ENCODE measurements around the gene FILIP1. TPM values are rescaled to one million over a fixed set of nuclear protein-coding genes. Genes with fewer than 3 reads are reported as not detected.
A peak's percentile ranks its signal among the peaks of the same experiment; 100 is the strongest.

FILIP1 gene
- total RNA-seq, 2 donors from 2014 or later, result 0.07 to 0.08 TPM

DNA sequence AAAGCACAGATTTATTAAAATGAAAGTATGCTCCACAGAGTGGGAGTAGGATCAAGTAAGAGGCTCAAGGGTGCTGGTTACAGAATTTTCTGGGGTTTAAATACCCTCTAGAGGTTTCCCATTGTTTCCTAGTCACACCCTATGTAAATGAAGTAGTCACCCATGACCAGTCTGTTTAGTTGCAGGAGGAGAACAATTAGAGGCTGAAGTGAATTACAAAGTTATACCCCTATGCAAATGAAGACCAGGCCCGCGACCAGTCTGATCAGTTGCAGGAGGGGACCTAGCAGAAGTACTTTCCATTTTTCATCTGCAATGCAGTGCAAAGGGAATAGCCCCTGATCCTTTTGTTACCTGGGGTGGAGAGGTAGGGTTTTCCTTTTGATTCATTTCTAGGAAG lies 11.8 kb upstream of the FILIP1 start:
- no peaks in the 10 kb centered on the region for H3K36me3 Mint-ChIP-seq (ENCODE audit: low read depth)
- H3K4me3 Mint-ChIP-seq, result no peak overlapping the region
- H3K27ac Mint-ChIP-seq, result no peak overlapping the region
- ATAC-seq (no peak), DNase-seq (no peak)
- no peaks in the 10 kb centered on the region for H3K4me1 Mint-ChIP-seq
- H3K27me3 Mint-ChIP-seq, result no peaks in the 10 kb centered on the region
- no peaks in the 10 kb centered on the region for H3K9me3 ChIP-seq (ENCODE audit: control insufficient read depth, low read length, poor library complexity, severe bottlenecking)

DNA sequence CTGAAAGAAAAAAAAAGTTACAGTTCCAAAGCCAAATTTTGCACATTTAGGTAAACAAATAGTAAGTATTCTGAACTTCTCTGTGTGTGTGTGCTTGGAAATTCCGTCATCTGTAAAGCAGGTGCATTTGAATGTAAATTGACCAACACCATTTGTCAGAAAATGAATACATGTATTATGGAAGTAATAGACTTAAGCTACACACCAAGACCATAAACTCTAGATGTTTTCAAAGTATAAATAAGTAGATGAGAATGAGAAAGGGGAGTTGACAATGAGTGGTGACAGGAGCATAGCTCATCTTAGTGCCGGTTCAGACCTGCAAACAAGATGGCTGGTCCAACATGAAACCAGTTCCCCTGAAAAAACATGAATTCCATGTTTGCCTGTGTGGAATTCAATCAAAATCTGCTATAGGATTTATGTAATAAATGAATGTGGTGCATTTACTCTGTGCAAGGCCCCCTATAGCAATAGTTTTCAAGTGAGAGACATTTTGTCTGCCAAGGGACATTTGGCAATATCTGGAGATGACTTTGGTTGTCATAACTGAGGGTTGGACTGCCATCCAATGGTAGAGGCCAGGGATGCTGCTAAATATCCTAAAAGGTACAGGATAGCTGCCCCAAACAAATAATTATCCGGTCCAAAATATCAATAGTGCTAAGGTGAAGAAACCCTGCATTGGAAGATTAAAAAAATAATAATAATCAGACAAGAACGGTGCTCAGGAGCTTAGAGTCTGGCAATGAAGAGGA lies 11.0 kb upstream of the FILIP1 start:
- H3K4me3 Mint-ChIP-seq, result no peak overlapping the region
- H3K27ac Mint-ChIP-seq, result no peak overlapping the region
- ATAC-seq, result no peak

GRCh38 chr6:75503291-75503690 lies 9.7 kb upstream of the FILIP1 start:
- Mint-ChIP-seq H3K27me3 (no peaks in the 10 kb centered on the region), H3K27ac (no peak overlapping the region), H3K36me3 (ENCODE audit: low read depth) (no peaks in the 10 kb centered on the region), H3K4me3 (no peak overlapping the region), H3K4me1 (no peaks in the 10 kb centered on the region)
- ATAC-seq (no peak), DNase-seq (no peak)
- no peaks in the 10 kb centered on the region for H3K9me3 ChIP-seq (ENCODE audit: control insufficient read depth, low read length, poor library complexity, severe bottlenecking)

More for the DNA sequence above, 11.0 kb upstream of the FILIP1 start:
- no peak for DNase-seq
- no peaks in the 10 kb centered on the region for H3K4me1 Mint-ChIP-seq
- H3K36me3 Mint-ChIP-seq (ENCODE audit: low read depth), result no peaks in the 10 kb centered on the region
- no peaks in the 10 kb centered on the region for H3K9me3 ChIP-seq (ENCODE audit: control insufficient read depth, low read length, poor library complexity, severe bottlenecking)
- H3K27me3 Mint-ChIP-seq, result no peaks in the 10 kb centered on the region

- DNase-seq (no peak), ATAC-seq (no peak)
- Mint-ChIP-seq H3K27me3 (no peaks in the 10 kb centered on the region), H3K36me3 (ENCODE audit: low read depth) (no peaks in the 10 kb centered on the region), H3K4me1 (no peaks in the 10 kb centered on the region), H3K4me3 (no peak overlapping the region), H3K27ac (no peak overlapping the region)
- no peaks in the 10 kb centered on the region for H3K9me3 ChIP-seq (ENCODE audit: control insufficient read depth, low read length, poor library complexity, severe bottlenecking)
Measured at GRCh38 chr6:75502884-75503283, 9.3 kb upstream of the FILIP1 start.

- no peak overlapping the region for H3K4me3 Mint-ChIP-seq
- H3K9me3 ChIP-seq (ENCODE audit: control insufficient read depth, low read length, poor library complexity, severe bottlenecking), result no peaks in the 10 kb centered on the region
- ATAC-seq, result no peak
- no peaks in the 10 kb centered on the region for H3K36me3 Mint-ChIP-seq (ENCODE audit: low read depth)
- no peaks in the 10 kb centered on the region for H3K27me3 Mint-ChIP-seq
- no peaks in the 10 kb centered on the region for H3K4me1 Mint-ChIP-seq
- no peak overlapping the region for H3K27ac Mint-ChIP-seq
- no peak for DNase-seq
Measured at GRCh38 chr6:75501756-75502155, 8.2 kb upstream of the FILIP1 start.

GRCh38 chr6:75499640-75500039 lies 6.0 kb upstream of the FILIP1 start:
- Mint-ChIP-seq H3K36me3 (ENCODE audit: low read depth) (no peaks in the 10 kb centered on the region), H3K4me1 (peaks cover 5% of the 10 kb centered on the region), H3K4me3 (no peak overlapping the region), H3K27ac (no peak overlapping the region), H3K27me3 (peaks cover 13% of the 10 kb centered on the region)
- DNase-seq (no peak), ATAC-seq (no peak)
- no peaks in the 10 kb centered on the region for H3K9me3 ChIP-seq (ENCODE audit: control insufficient read depth, low read length, poor library complexity, severe bottlenecking)

GRCh38 chr6:75498862-75499261 lies 5.3 kb upstream of the FILIP1 start:
- no peaks in the 10 kb centered on the region for H3K9me3 ChIP-seq (ENCODE audit: control insufficient read depth, low read length, poor library complexity, severe bottlenecking)
- Mint-ChIP-seq H3K4me1 (peaks cover 7% of the 10 kb centered on the region), H3K27ac (no peak overlapping the region), H3K4me3 (no peak overlapping the region), H3K36me3 (ENCODE audit: low read depth) (no peaks in the 10 kb centered on the region), H3K27me3 (peaks cover 21% of the 10 kb centered on the region)
- ATAC-seq, result no peak
- DNase-seq, result no peak

GRCh38 chr6:75497994-75498393 lies 4.4 kb upstream of the FILIP1 start:
- Mint-ChIP-seq H3K36me3 (ENCODE audit: low read depth) (no peaks in the 10 kb centered on the region), H3K4me1 (peaks cover 7% of the 10 kb centered on the region), H3K4me3 (no peak overlapping the region), H3K27ac (no peak overlapping the region), H3K27me3 (peaks cover 30% of the 10 kb centered on the region)
- no peaks in the 10 kb centered on the region for H3K9me3 ChIP-seq (ENCODE audit: control insufficient read depth, low read length, poor library complexity, severe bottlenecking)
- ATAC-seq (no peak), DNase-seq (no peak)

DNA sequence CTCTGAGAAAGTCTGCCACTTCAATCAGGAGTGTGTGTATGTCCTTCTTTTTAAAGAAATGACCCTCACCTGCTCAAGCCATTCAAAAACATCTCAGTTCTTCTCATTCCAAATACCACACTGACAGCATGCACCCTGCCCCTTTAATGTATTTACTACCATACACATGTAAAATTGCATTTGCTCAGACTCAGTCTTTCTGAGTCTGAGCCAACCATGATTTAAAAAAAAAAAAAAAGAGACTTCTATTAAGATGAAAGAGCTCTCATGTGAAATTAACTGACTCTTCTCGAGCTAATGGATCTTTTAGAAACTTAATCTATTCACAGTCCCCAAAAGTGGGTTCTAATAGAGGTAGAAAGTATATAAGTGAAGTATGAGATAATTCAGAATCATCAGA lies 1.4 kb upstream of the FILIP1 start:
- Mint-ChIP-seq H3K27ac (peak overlapping the region; percentile 27), H3K36me3 (ENCODE audit: low read depth) (no peaks in the 10 kb centered on the region), H3K4me3 (no peak overlapping the region), H3K4me1 (peaks cover 7% of the 10 kb centered on the region), H3K27me3 (peaks cover 50% of the 10 kb centered on the region)
- no peak for ATAC-seq
- no peak for DNase-seq
- no peaks in the 10 kb centered on the region for H3K9me3 ChIP-seq (ENCODE audit: control insufficient read depth, low read length, poor library complexity, severe bottlenecking)

- ATAC-seq, result no peak
- Mint-ChIP-seq H3K27ac (no peak overlapping the region), H3K36me3 (ENCODE audit: low read depth) (no peaks in the 10 kb centered on the region), H3K27me3 (peaks cover 50% of the 10 kb centered on the region), H3K4me1 (peaks cover 7% of the 10 kb centered on the region), H3K4me3 (no peak overlapping the region)
- H3K9me3 ChIP-seq (ENCODE audit: control insufficient read depth, low read length, poor library complexity, severe bottlenecking), result no peaks in the 10 kb centered on the region
- DNase-seq, result no peak
Measured at GRCh38 chr6:75494290-75494689, 690 bp upstream of the FILIP1 start.

DNA sequence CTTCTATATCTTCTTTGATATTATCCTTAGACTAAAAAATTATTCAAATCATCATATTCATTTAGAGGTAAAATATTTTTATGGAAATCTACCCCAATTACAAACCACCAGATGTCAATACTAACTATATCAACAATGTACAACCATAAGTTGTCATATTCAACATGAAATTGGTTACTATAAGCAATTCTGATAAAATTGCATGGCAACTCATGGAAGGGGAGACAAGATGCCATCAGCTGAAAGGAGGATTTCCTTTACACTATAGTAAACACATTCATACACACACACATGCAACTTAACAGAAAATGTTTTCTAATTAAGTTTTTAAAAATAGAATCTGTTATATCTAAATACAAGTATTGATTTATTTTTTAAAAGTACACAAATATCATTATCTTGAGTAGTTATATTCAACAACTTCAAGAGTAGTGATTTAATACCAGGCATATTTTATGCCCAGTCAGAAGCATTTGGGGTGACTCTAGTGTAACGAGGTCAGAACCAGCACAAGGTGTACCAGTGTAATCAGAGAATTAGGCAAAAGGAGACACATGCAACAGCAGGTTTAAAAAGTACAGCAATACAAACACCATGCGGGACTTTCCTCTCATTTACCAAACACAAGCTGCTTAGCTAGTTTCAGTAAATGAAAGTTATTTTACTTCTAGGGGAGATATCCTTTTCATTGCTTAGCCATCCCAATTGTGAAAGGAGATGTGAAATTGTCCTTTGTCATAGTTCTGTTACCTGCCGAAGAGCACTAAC lies 1.0 kb downstream of the FILIP1 start:
- H3K36me3 Mint-ChIP-seq (ENCODE audit: low read depth), result no peaks in the 10 kb centered on the region
- ATAC-seq, result no peak
- peaks cover 7% of the 10 kb centered on the region for H3K4me1 Mint-ChIP-seq
- no peak for DNase-seq
- H3K27ac Mint-ChIP-seq, result no peak overlapping the region
- H3K9me3 ChIP-seq (ENCODE audit: control insufficient read depth, low read length, poor library complexity, severe bottlenecking), result no peaks in the 10 kb centered on the region
- no peak overlapping the region for H3K4me3 Mint-ChIP-seq
- peaks cover 66% of the 10 kb centered on the region for H3K27me3 Mint-ChIP-seq

DNA sequence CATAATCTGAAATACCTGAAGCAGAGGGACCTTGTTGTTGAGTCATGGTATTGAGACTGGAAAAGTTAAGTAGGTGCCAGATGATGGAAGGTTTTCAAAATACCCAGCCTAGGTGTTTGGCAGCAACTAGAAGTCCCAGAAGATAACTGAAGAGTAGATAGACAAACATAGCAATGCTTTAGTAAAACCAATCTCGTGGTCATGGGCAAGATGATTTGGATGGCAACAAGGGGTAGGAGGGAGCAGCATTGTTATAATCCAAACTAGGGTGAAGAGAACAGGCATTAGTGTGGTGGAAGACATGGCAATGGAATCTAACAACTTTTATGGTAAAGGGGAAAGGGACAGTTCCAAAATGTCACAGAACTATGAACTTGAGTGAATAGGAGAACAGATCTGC lies 2.3 kb downstream of the FILIP1 start:
- no peak for ATAC-seq

DNA sequence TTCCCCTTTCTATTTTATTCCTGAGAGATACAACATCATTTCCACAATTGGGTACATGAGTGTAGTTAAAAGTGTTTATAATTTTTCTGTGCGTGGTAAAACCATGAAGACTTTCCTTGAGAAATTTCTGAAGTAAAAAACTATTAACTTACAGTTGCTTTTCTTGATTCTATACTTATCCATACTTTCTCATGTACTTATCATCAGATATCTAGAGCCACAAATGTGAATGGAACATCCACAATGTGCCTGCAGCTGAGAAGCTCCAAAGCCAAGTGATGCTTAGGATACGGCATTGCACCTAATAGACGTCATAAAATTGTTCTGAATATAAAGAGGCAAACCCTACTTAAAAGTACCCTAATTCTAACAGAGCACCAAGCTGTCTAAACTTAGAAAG lies 2.9 kb downstream of the FILIP1 start:
- H3K27me3 Mint-ChIP-seq, result peaks cover 65% of the 10 kb centered on the region
- H3K36me3 Mint-ChIP-seq (ENCODE audit: low read depth), result no peaks in the 10 kb centered on the region
- no peaks in the 10 kb centered on the region for H3K9me3 ChIP-seq (ENCODE audit: control insufficient read depth, low read length, poor library complexity, severe bottlenecking)
- H3K4me1 Mint-ChIP-seq, result peaks cover 3% of the 10 kb centered on the region
- H3K27ac Mint-ChIP-seq, result no peak overlapping the region
- no peak for DNase-seq
- no peak overlapping the region for H3K4me3 Mint-ChIP-seq
- ATAC-seq, result no peak

More for the DNA sequence above, 2.3 kb downstream of the FILIP1 start:
- Mint-ChIP-seq H3K4me1 (peaks cover 6% of the 10 kb centered on the region), H3K27me3 (peaks cover 68% of the 10 kb centered on the region), H3K36me3 (ENCODE audit: low read depth) (no peaks in the 10 kb centered on the region), H3K27ac (no peak overlapping the region), H3K4me3 (no peak overlapping the region)
- H3K9me3 ChIP-seq (ENCODE audit: control insufficient read depth, low read length, poor library complexity, severe bottlenecking), result no peaks in the 10 kb centered on the region
- no peak for DNase-seq

DNA sequence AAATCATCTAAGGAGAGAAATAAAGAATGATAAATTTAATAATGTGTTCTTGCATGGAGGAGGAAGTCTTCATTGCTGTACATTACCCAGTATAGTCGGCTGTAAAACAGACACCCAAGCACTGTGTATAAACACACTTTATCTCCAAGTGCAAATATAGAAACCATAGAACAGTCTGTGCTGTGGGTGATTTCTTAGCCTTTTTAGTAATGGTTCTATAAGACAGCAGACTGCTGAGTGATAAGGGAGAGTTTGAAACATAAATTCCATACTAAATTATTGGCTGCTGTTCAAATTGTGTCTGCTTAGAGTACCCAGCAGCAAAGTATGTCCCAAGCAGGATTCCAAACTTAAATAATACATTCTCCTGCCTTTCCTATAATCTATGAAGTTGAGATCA lies 4.6 kb downstream of the FILIP1 start:
- DNase-seq (no peak), ATAC-seq (no peak)
- Mint-ChIP-seq H3K4me1 (no peaks in the 10 kb centered on the region), H3K4me3 (no peak overlapping the region), H3K36me3 (ENCODE audit: low read depth) (no peaks in the 10 kb centered on the region), H3K27ac (no peak overlapping the region), H3K27me3 (peaks cover 50% of the 10 kb centered on the region)
- H3K9me3 ChIP-seq (ENCODE audit: control insufficient read depth, low read length, poor library complexity, severe bottlenecking), result no peaks in the 10 kb centered on the region
